Stimulated activated CD8-positive, alpha-beta memory T cell treated with anti-CD3 and anti-CD28 coated beads, Interleukin-12 subunit alpha, Interleukin-12 subunit beta, amount 100 ng/mL, for 24 hours (primary cell): ENCODE results near the gene STAG1.
"Not testable (repeated sequence)": the region's sequence is repeated elsewhere in the genome, so short reads cannot be mapped to it uniquely, and the experiment has no call there.

ENCODE experiments used
- DNase-seq: peaks from one replicate; pipeline ENCODE4 v3.0.0-alpha.2; 2020; ENCODE audit errors: extremely low read depth

Gene STAG1

DNA sequence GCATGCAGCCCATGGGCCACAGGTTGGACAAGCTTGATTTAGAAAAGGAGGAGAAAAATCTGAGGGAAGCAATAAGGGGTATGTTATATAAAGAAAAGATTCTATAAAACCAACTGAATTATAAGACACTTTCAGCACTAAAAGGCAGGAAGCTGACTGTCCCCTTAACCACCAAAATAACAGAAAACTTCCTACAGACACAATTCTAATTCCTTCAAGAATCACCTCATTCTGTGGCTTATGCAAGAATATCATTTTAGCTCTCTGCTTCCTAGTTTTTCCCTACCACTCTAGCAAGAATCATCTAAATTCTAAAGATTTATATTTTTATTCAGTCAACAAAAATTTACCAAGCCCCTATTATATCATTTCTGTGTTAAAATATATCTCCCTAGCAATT is 6.3 kb downstream of the STAG1 start:
- no peak for DNase-seq

DNA sequence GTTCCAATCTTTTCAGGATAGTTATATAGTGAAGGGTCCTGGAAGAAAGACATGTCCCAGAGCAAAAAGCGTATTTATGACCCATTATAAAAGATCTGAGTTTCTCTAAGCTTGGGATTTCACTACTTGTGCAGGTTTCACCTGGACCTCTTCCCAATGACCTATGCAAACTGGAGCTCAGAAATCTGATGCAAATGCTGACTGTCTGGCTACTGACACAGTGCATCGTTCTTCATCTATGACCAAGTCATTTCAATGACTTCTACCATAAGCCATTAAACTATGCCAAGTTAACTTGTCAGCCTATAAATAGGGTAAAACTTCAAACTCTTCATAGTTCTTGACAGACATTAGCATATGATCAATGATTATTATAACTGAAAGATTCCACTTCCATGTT is 11.1 kb downstream of the STAG1 start:
- DNase-seq = no peak

DNA sequence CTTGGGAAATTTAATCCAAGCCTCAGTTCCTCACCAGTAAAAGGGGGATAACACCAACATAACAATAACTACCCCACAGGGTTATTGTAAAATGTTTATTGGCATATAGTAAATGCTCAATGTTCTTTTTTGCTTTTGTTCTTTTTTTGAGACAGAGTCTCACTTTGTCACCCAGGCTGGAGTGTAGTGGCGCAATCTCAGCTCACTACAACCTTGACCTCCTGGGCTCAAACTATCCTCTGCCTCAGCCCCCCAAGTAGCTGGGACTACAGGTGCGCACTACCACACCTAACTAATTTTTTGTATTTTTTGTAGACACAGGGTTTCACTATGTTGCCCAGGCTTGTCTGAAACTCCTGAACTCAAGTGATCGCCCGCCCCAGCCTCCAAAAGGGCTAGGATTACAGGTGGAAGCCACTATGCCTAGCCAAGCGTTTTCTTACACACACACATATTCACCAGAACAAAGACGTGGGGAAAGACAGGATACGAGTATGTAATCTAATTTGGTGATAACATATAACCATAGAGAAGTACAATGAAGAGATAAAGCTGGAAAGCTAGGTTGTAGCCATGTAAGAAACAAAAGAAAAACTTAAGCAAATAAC is 11.7 kb downstream of the STAG1 start:
- DNase-seq = no peak

DNA sequence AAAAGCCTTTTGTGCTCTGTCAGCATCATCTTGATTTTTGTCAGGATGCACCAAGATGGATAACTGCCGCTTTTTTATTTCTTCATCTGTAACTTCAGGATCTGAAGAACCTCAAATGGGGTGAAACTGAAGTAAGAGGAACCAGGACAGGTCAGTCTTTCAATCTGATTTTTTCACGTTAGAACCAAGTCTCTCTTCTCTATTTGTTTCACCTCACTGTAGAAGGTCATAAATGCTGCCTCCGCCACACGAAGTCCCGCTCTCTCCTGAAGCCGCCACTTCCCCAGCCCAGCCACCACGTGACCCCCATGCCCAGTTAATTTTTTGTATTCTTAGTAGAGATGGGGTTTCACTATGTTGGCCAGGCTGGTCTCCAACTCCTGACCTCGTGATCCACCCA is 15.2 kb downstream of the STAG1 start:
- not testable (repeated sequence) for DNase-seq

DNA sequence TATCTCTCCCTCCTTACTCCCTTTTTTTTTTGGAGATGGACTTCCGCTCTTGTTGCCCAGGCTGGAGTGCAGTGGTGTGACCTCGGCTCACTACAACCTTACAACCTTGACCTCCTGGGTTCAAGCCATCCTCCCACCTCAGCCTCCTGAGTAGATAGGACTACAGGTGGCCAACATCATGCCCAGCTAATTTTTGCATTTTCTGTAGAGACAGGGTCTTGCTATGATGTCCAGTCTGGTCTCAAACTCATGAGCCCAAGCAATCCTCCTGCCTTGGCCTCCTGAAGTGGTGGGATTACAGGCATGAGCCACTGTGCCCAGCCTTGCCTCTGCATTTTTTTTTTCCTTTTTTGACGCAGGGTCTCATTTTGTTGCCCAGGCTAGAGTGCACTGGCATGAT is 17.1 kb downstream of the STAG1 start:
- no peak for DNase-seq

DNA sequence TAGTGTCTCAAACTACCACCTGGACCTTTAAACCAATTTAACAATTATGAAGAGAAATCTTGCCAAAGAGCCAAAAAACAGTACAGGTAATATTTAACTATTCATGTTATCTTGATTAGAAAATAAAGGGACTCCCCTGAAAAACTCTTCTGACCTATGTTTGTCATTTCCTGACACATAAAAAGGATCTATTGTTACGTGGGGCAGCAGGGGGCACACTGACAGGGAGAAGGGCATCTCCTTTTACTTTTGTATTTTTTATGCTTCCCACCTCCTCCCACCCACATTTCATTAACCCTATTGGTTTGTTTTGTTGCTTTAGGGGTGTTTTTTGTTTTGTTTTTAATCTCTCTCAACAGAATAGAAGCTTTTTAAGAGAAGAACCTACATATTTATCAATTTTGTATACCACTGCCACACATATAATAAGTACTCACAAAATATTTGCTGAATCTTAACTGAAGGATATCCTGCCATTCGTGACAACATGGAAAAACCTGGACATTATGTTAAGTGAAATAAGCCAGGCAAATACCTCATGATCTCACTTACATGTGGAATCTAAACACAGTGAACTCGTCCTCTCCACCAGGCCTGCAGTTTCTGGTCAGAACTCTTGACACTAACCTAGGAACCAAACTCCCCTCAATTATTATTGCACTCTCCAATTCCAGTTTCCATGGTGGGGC is 17.7 kb downstream of the STAG1 start:
- no peak for DNase-seq

DNA sequence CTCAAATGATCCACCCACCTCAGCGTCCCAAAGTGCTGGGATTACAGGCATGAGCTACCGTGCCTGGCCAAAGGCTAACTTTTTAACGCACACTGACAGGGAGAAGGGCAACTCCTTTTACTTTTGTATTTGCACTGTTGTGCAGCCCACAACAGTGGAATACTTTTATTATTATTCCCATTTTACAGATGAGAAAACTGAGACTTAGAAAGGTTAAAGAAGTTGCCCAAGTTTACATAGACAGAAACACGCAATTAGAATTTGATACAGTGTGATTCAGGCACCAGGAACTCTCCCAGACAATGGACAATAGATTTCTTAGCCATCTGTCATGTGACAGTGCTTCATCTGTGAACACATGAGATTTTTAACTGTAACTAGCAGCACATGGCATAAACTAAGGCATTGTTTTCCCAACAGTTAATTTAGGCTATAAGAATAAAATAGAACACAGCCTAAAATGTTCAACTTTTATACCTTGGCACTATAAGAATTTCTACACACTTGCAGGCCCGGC is 18.8 kb downstream of the STAG1 start:
- DNase-seq = no peak

DNA sequence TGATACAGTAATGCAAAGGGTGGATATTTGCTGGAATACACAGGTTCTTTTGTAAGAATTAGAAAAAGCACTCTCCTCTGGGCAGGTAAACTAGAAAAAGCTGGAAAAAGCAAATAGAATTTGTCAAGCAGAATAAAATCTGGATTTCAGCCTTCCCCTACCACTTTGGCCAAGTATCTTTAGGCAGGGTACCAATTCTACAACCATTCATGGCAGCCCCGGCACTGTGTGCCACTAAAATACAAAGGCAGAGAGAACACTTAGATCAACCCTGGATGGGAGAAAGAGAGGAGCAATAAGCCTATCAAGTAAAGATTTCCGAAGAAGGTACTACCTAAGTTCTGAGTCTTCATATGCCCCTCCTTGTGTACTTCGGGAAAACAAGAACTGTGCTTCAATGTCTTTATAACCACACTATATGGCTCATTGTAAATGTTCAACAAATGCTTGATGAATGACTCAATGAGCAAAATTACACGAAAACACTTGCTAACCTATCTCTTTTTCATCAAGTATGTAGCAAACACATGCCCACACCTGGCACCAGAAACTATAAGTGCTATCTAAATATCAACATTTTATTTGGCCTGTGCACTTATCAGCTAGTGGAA is 20.8 kb downstream of the STAG1 start:
- no peak for DNase-seq

DNA sequence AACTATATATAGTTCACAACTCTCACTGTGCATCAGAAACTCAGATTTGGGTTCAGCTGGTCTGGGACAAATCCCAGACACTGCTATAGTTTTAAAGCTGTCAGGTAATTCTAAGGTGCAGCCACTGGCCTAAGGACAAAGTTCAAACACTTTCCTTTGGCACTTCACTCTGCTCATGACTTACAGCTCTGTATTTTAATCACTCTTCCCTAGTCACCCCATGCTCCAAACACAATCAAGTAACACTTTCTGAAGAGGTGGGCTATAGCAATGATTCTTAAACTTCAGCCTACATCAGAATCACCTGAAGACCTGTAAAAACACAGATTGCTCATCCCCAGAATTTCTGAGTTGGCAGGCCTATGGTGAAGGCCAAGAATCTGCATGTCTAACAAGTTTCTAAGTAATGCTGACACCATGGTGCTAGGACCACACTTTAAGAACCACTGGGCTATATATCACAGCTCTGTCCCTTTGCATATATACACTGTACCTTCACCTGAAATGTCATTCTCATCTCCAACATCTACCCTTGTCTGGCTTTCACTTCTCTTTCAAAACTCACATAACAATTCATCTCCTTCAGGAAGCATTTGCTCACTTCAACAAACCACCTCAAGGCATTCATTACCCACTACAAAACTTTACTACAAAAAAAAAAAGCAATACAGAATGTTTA is 21.4 kb downstream of the STAG1 start:
- no peak for DNase-seq

DNA sequence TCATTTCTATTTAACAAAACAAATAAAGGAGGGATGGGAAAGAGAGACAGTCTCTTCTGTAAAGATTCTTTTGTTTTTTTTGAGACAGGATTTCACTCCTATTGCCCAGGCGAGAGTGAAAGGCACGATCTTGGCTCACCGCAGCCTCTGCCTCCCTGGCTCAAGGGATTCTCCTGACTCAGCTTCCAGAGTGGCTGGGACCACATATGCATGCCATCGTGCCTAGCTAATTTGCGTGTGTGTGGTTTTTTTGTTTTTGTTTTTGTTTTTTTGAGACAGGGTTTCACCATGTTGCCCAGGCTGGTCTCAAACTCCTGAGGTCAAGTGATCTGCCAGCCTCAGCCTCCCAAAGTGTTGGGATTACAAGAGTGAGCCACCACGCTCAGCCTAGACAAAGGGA is 23.3 kb downstream of the STAG1 start:
- DNase-seq = no peak

DNA sequence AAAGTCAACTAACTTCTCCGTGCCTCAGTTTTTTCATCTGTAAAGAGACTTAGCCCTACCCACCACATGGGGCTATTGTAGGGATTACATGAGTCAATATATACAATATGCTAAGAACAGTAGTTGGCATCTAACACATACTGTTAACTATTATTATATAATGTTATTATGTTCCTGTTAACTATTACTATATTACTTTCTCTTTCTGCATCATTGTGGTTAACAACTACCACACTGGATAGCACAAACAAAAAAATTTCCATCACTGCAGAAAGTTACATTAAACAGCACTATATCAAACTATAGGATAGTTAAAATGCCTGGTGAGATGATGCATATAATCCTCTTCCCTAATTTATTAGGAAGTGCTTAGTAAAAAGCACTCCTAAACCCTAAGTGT is 23.7 kb downstream of the STAG1 start:
- DNase-seq = no peak

DNA sequence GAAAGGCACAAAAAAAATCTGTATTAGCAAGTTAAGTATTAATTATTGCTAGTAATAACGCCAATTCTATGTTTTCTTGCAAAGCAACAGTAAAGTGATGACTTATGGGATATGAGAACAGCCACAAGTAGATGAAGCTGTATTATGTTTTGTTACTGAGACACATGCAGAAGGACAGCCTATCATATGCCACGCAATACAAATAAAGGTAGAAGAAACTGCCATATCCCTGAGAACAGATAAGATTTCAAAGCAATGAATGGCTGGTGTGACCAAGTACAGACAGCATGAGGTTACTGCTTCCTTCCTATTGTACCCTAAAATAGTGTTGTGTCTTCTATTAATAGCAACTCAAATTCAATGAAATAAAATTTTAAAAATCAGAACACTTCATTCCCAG is 26.7 kb downstream of the STAG1 start:
- DNase-seq = no peak

DNA sequence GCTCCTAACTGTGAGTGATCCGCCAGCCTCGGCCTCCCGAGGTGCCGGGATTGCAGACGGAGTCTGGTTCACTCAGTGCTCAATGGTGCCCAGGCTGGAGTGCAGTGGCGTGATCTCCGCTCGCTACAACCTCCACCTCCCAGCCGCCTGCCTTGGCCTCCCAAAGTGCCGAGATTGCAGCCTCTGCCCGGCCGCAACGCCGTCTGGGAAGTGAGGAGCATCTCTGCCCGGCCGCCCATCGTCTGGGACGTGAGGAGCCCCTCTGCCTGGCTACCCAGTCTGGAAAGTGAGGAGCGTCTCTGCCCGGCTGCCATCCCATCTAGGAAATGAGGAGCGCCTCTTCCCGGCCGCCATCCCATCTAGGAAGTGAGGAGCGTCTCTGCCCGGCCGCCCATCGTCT is 29.3 kb downstream of the STAG1 start:
- DNase-seq = not testable (repeated sequence)

DNA sequence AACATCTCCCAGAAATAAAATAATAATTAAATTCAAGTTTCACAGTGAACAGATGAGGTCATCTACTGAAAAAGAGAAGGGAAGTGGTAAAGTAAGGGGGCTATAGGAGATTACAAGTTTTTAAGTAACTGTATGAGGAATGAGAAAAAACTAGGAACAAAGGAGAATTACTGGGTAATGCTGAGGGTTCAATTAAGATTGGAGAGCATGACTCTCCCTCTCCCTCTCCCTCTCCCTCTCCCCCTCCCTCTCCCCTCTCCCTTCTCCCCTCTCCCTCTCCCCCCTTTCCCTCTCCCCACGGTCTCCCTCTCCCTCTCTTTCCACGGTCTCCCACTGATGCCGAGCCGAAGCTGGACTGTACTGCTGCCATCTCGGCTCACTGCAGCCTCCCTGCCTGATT is 29.8 kb downstream of the STAG1 start:
- not testable (repeated sequence) for DNase-seq

DNA sequence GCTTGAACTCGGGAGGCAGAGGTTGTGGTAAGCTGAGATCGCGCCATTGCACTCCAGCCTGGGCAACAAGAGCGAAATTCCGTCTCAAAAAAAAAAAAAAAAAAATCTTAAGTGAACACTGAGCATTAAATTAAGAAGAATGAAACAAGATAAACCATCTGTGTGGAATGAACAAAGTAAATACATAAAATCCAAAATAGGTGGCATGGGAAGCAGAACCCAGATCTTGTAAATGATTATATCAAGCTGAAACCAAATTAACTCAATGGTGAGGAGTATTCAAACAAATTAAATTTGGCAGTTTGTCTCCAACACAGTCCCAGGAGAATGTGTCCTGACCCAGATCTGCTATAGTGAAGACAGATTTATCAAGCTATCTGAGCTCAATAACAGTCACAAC is 32.1 kb downstream of the STAG1 start:
- no peak for DNase-seq

DNA sequence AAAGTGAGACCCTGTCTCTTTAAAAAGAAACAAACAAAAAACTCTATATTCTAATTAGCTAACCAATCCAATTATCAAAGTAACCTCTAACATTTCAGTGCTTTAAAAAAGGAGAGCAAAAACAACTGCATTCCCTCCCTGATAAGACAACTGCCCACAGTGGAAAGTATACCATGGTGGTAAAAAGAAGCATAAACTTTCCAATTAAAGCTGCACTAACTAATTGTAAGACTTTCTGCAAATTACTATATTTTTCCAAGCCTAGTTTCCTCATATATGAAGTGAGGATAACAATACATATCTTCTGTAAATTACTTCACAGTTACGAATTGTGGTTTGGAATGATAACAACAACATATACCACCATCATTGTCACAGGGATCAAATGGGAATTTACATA is 35.5 kb downstream of the STAG1 start:
- DNase-seq = no peak

DNA sequence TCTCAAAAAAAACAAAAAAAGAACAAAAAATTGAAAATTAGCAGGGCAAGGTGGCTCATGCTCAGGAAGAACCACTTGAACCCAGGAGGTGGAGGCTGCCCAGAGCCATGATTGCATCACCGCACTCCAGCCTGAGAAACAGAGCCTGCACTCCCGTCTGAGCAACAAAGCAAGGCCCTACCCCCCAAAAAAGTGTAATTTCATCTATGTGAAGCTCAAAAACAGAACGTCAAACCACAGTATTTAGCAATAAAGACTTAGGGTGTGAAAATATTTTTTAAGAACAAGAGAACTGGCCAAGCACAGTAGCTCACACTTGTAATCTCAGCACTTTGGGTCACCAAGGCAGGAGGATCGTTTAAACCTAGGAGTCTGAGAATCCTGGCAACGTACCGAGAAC is 38.2 kb downstream of the STAG1 start:
- no peak for DNase-seq

DNA sequence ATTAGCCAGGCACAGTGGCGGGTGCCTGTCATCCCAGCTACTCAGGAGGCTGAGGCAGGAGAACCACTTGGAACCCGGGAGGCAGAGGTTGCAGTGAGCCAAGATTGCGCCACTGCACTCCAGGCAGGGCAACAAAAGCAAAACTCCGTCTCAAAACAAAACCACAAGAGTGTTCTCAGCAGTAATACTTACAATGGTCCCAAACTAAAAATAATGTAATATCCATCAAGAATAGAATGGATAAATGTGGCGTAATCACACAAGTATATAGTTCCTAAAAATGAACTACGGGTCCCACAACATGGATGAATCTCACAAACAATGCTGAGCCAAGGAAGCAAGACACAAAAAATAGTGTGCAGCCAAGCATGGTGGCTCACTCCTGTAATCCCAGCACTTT is 39.2 kb downstream of the STAG1 start:
- no peak for DNase-seq

DNA sequence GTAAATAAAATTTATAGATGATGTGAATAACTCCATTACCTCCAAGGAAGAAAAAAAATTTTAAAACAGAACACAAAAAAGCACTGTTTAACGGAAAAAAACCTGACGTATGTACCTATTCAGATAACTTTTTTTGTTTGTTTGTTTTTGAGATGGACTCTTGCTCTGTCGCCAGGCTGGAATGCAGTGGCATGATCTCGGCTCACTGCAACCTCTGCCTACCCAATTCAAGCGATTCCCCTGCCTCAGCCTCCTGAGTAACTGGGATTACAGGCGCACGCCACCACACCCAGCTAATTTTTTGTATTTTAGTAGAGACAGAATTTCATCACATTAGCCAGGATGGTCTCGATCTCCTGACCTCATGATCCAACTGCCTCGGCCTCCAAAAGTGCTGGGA is 40.3 kb downstream of the STAG1 start:
- DNase-seq = not testable (repeated sequence)

DNA sequence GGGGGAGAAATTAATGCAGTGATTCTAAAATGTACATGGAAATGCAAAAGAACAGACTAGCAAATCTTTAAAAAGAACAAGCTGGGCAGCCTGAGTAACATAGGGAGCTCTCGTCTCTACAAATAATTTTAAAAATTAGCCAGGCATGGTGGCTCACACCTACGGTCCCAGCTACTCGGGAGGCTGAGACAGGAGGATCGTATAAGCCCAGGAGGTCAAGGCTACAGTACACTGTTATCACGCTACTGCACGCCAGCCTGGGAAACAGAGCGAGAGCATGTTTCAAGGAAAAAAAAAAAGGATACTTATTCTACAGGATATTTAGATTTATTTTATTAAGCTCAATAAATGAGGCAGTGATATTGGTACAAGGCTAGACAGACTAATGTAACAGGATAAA is 40.9 kb downstream of the STAG1 start:
- no peak for DNase-seq

DNA sequence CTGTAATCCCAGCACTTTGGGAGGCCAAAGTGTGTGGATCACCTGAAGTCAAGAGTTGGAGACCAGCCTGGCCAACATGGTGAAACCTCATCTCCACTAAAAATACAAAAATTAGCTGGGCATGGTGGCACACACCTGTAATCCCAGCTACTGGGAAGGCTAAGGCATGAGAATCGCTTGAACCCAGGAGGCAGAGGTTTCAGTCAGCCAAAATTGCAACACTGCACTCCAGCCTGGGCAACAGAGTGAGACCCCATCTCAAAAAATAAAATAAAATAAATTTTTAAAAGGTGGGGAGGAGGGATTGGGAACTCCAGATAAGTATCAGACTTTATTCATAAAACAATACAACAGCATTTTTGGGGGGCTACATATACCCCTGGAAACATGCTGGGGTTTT is 42.4 kb downstream of the STAG1 start:
- not testable (repeated sequence) for DNase-seq

DNA sequence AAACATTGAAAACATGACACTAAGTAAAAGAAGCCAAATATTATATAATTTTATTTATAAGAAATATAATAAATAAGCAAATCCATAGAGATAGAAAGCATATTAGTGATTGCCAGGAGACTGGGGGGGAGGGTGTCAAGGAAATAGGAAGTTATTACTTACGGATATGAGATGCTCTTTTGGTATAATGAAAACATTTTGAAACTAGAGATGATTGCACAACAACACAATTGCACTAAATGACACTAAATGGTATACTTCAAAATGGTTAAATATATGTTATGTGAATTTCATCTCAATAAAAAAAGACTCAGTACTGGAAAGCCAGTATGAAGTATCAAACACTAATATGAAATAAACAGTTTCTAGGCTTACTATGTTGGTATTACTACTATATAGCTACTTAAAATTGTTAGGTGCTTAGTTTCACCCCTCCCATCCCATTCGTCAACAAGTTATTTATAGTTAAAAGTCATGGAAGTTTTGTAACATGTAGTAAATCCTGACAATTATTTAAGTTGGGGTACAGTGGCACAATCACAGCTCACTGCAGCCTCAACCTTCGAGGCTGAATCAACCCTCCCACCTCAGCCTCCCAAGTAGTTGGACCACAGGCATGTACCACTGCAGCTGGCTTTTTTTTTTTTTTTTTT is 43.7 kb downstream of the STAG1 start:
- DNase-seq = no peak
